H1 (cell line): ENCODE results near the gene ZDHHC16. TPM values are rescaled to one million over a fixed set of nuclear protein-coding genes. Genes with fewer than 3 reads are reported as not detected.

Experiments
- CTCF ChIA-PET: fragments of 300-600 bp; sonication (Branson Sonifier 250); formaldehyde crosslinking; loops from one replicate; lab custom pipeline; 2021; ENCODE audit not compliant: partially characterized antibody; lab: Charles Lee
- POLR2A ChIA-PET: fragments of 300-600 bp; sonication (Branson Sonifier 250); formaldehyde crosslinking; loops from one replicate; lab custom pipeline; 2021; ENCODE audit warnings: inconsistent platforms; ENCODE audit not compliant: partially characterized antibody; lab: Charles Lee
- DNase-seq, 2 experiments: peaks; one replicate each; pipeline versions ENCODE4 v3.0.0 to v3.0.0-alpha.2; 2010 to 2022; ENCODE audit warnings: low spot score in 2 of 2, low read depth in 1 of 2, mixed read lengths in 1 of 2
- FAIRE-seq: peaks from 2 replicates; lab custom pipeline; 2011; peaks lifted over from hg19 to GRCh38; lab: Jason Lieb, UNC
- H2AFZ ChIP-seq: 2 replicates; pipeline ENCODE4 v1.8.1; 2012; ENCODE audit warnings: low read length, inconsistent platforms
- H2AK5ac ChIP-seq: 2 replicates; pipeline ENCODE4 v1.6.1; 2013; ENCODE audit warnings: low read depth, low read length
- H2BK120ac ChIP-seq: replicated peaks from 2 replicates; pipeline ENCODE3; 2013; ENCODE audit warnings: low read depth, low read length, inconsistent platforms
- H2BK12ac ChIP-seq: 2 replicates; pipeline ENCODE4 v1.6.1; 2013; ENCODE audit warnings: low read depth, low read length
- H2BK15ac ChIP-seq: 2 replicates; pipeline ENCODE4 v1.6.1; 2013; ENCODE audit warnings: low read length
- H2BK20ac ChIP-seq: 2 replicates; pipeline ENCODE4 v1.6.1; 2013; ENCODE audit warnings: low read length
- H2BK5ac ChIP-seq: 2 replicates; pipeline ENCODE4 v1.6.1; 2013; ENCODE audit warnings: low read depth, low read length
- H3K14ac ChIP-seq: 2 replicates; pipeline ENCODE4 v1.6.1; 2013; ENCODE audit warnings: inconsistent platforms; ENCODE audit not compliant: insufficient read length
- H3K18ac ChIP-seq: 2 replicates; pipeline ENCODE4 v1.6.1; 2013; ENCODE audit warnings: low read length; ENCODE audit errors: extremely low read depth
- H3K23ac ChIP-seq: 2 replicates; pipeline ENCODE4 v1.6.1; 2013; ENCODE audit warnings: inconsistent platforms; ENCODE audit not compliant: insufficient read length
- H3K23me2 ChIP-seq: 2 replicates; pipeline ENCODE4 v1.6.1; 2013; ENCODE audit warnings: low read depth, low read length
- H3K27ac ChIP-seq: 2 replicates; pipeline ENCODE4 v1.6.1; 2011; ENCODE audit warnings: low read depth, low read length, inconsistent platforms
- H3K27me3 ChIP-seq, 4 experiments: replicated peaks in 1 of 4; 1 replicate in 1 of 4; 2 replicates in 3 of 4; pipeline versions ENCODE4 v1.6.1 to v1.8.1; 2011 to 2013; ENCODE audit warnings: low read length in 3 of 4, mild to moderate bottlenecking in 3 of 4, inconsistent platforms in 2 of 4, mixed read lengths in 2 of 4, moderate library complexity in 1 of 4; ENCODE audit not compliant: control insufficient read depth in 3 of 4, insufficient read depth in 3 of 4; ENCODE audit errors: extremely low read depth in 1 of 4
- H3K36me3 ChIP-seq, 4 experiments: 2 replicates each; pipeline versions ENCODE4 v1.6.1 to v1.8.1; 2011 to 2013; ENCODE audit warnings: mild to moderate bottlenecking in 4 of 4, low read length in 3 of 4, moderate library complexity in 2 of 4, control low read depth in 1 of 4, inconsistent platforms in 1 of 4; ENCODE audit not compliant: insufficient read depth in 4 of 4, control insufficient read depth in 2 of 4
- H3K4ac ChIP-seq: replicated peaks from 2 replicates; pipeline ENCODE3; 2013; ENCODE audit warnings: low read length, low read depth, mixed read lengths, inconsistent platforms; ENCODE audit not compliant: insufficient read length
- H3K4me1 ChIP-seq, 4 experiments: replicated peaks in 1 of 4; 1 replicate in 1 of 4; 2 replicates in 3 of 4; pipeline versions ENCODE4 v1.6.1 to v1.8.1; 2011 to 2013; ENCODE audit warnings: low read length in 3 of 4, inconsistent platforms in 2 of 4, mixed read lengths in 1 of 4; ENCODE audit not compliant: insufficient read depth in 4 of 4, control insufficient read depth in 3 of 4
- H3K4me2 ChIP-seq, 2 experiments: 2 replicates each; pipeline versions ENCODE4 v1.6.1 to v1.8.1; 2011 to 2013; ENCODE audit warnings: low read depth in 2 of 2, low read length in 2 of 2, control low read depth in 1 of 2, inconsistent platforms in 1 of 2, mild to moderate bottlenecking in 1 of 2; ENCODE audit not compliant: insufficient read depth in 1 of 2
- H3K4me3 ChIP-seq, 4 experiments: fragments of 200-600, 300-600 bp in 1 of 4; sonication (generic), shearing (Covaris generic), sonication (Bioruptor Twin) in 1 of 4; 2 replicates each; pipeline versions ENCODE4 v1.5.1 to v1.8.1; 2011 to 2016; ENCODE audit warnings: low read length in 4 of 4, low read depth in 3 of 4, control low read depth in 2 of 4, inconsistent platforms in 2 of 4, mild to moderate bottlenecking in 2 of 4, mixed read lengths in 1 of 4, moderate library complexity in 1 of 4; ENCODE audit not compliant: insufficient read depth in 2 of 4; ENCODE audit errors: extremely low read depth in 1 of 4
- H3K56ac ChIP-seq: replicated peaks from 2 replicates; pipeline ENCODE3; 2013; ENCODE audit warnings: low read depth, mild to moderate bottlenecking, mixed read lengths, low read length, inconsistent platforms; ENCODE audit not compliant: insufficient read length
- H3K79me1 ChIP-seq: 2 replicates; pipeline ENCODE4 v1.6.1; 2013; ENCODE audit warnings: low read depth, low read length, control low read depth
- H3K79me2 ChIP-seq, 2 experiments: 2 replicates each; pipeline versions ENCODE4 v1.6.1 to v1.8.1; 2012 to 2013; ENCODE audit warnings: low read length in 2 of 2, mild to moderate bottlenecking in 2 of 2, inconsistent platforms in 1 of 2; ENCODE audit not compliant: insufficient read depth in 2 of 2, control insufficient read depth in 1 of 2
- H3K9ac ChIP-seq, 4 experiments: replicated peaks in 1 of 4; 1 replicate in 1 of 4; 2 replicates in 3 of 4; pipeline versions ENCODE4 v1.6.1 to v1.8.1; 2011 to 2013; ENCODE audit warnings: low read depth in 3 of 4, low read length in 3 of 4, control low read depth in 2 of 4, mild to moderate bottlenecking in 2 of 4, moderate library complexity in 2 of 4, inconsistent platforms in 1 of 4; ENCODE audit errors: extremely low read depth in 1 of 4
- H3K9me3 ChIP-seq, 2 experiments: 2 replicates each; pipeline versions ENCODE4 v1.6.1 to v1.8.1; 2012 to 2013; ENCODE audit warnings: mild to moderate bottlenecking in 2 of 2, moderate library complexity in 2 of 2, control low read depth in 1 of 2, inconsistent platforms in 1 of 2, low read depth in 1 of 2, low read length in 1 of 2, mixed read lengths in 1 of 2; ENCODE audit not compliant: insufficient read depth in 2 of 2
- H4K20me1 ChIP-seq, 2 experiments: replicated peaks in 1 of 2; 2 replicates each; pipeline versions ENCODE3 to v1.8.1; 2011 to 2013; ENCODE audit warnings: inconsistent platforms in 2 of 2, low read length in 2 of 2, mild to moderate bottlenecking in 1 of 2; ENCODE audit not compliant: insufficient read depth in 2 of 2, control insufficient read depth in 1 of 2
- H4K5ac ChIP-seq: 2 replicates; pipeline ENCODE4 v1.6.1; 2013; ENCODE audit warnings: low read length, low read depth, mixed read lengths, inconsistent platforms; ENCODE audit not compliant: insufficient read length
- H4K8ac ChIP-seq: 2 replicates; pipeline ENCODE4 v1.8.0; 2013; ENCODE audit warnings: mild to moderate bottlenecking, moderate library complexity, low read length, inconsistent platforms; ENCODE audit not compliant: insufficient read depth; ENCODE audit errors: extremely low read depth
- H4K91ac ChIP-seq: replicated peaks from 2 replicates; pipeline ENCODE3; 2013; ENCODE audit warnings: low read length, mixed read lengths, inconsistent platforms; ENCODE audit not compliant: insufficient read length
- CHD2 ChIP-seq: IDR thresholded peaks from 2 replicates; pipeline ENCODE4 v1.6.1; 2012; ENCODE audit warnings: low read length, improper control_type of control experiment
- FOSL1 ChIP-seq: IDR thresholded peaks from 2 replicates; pipeline ENCODE4 v1.6.1; 2011; ENCODE audit warnings: mild to moderate bottlenecking, low read depth, low read length, moderate library complexity; ENCODE audit not compliant: insufficient read depth
- JUN ChIP-seq: IDR thresholded peaks from 2 replicates; pipeline ENCODE4 v1.6.1; 2011; ENCODE audit warnings: low read depth, mild to moderate bottlenecking, improper control_type of control experiment, low read length
- POU5F1 ChIP-seq: IDR thresholded peaks from 2 replicates; pipeline ENCODE4 v1.6.1; 2011; ENCODE audit warnings: low read depth, mild to moderate bottlenecking, low read length, moderate library complexity
- SAP30 ChIP-seq: fragments of 300-600 bp; sonication (generic); IDR thresholded peaks from 2 replicates; pipeline ENCODE4 v1.7.1; 2012; ENCODE audit warnings: low read length, moderate library complexity, mild to moderate bottlenecking, inconsistent platforms; ENCODE audit not compliant: insufficient read depth, insufficient replicate concordance
- SP1 ChIP-seq: IDR thresholded peaks from 2 replicates; pipeline ENCODE4 v1.6.1; 2011; ENCODE audit warnings: low read depth, low read length
- TAF1 ChIP-seq: IDR thresholded peaks from 2 replicates; pipeline ENCODE4 v1.6.1; 2011; ENCODE audit warnings: mild to moderate bottlenecking, low read depth, low read length
- WGBS, 2 experiments: shearing (Covaris generic) in 1 of 2; methylation state at CpG; one replicate each; pipeline versions ENCODE4 v1.1.6 to v1.1.7; 2013 to 2015; ENCODE audit warnings: low lambda C conversion rate in 2 of 2, mixed read lengths in 2 of 2, inconsistent platforms in 1 of 2, low coverage in 1 of 2, missing lambda C conversion rate in 1 of 2; ENCODE audit not compliant: insufficient replicate concordance in 2 of 2, insufficient coverage in 1 of 2, insufficient read length in 1 of 2; ENCODE audit errors: extremely low coverage in 1 of 2, missing lambda C conversion rate in 1 of 2; 5-methylcytosine and 5-hydroxymethylcytosine counted together
- polyA plus RNA-seq, 7 experiments: library from polyadenylated mRNA; depleted of rRNA in 3 of 7; stranded (reverse) in 5 of 7; unstranded in 2 of 7; fragments of >200 nt in 5 of 7; fragments of 200-250 nt in 2 of 7; gene quantifications; 1 replicate in 5 of 7; 2 replicates in 1 of 7; 4 replicates in 1 of 7; pipeline versions ENCODE4 v1.2.1 to v1.2.3, GENCODE V29; 2011 to 2013; ENCODE audit warnings: missing spikeins in 2 of 7, mixed read lengths in 2 of 7
- total RNA-seq: library from RNA; stranded (reverse); fragmentation: NEBNext Ultra II Directional; extraction: Animal tissue kit (Norgen Biotek cat#: 25700); gene quantifications from 2 replicates; pipeline ENCODE4 v1.2.1, GENCODE V29; 2021

ZDHHC16 gene
- total and polyA plus RNA-seq, 2 of the 8 experiments (the other 6 are each of a cell fraction or from before 2014, with no cell fraction given), result 45.9 to 108 TPM

- Histone ChIP-seq H2BK15ac (no peak overlapping the region), H2BK5ac (no peak overlapping the region), H2AK5ac (no peak overlapping the region), H4K20me1 (peaks cover 0 to 6% of the 10 kb centered on the region in 2 experiments), H4K8ac (no peak overlapping the region), H4K5ac (no peak overlapping the region), H3K9ac (no peak overlapping the region), H4K91ac (no peak overlapping the region), H3K79me1 (no peaks in the 10 kb centered on the region; the same call in 1 of the 2 replicates), H3K23me2 (no peaks in the 10 kb centered on the region), H3K18ac (no peak overlapping the region), H3K4ac (no peak overlapping the region), H3K4me2 (no peak overlapping the region), H3K56ac (no peak overlapping the region), H3K27me3 (no peaks in the 10 kb centered on the region), H3K23ac (no peak overlapping the region), H2BK12ac (no peak overlapping the region), H3K9me3 (peaks cover 0 to 2% of the 10 kb centered on the region in 2 experiments; a peak in 1 of 4 replicates), H3K27ac (no peak overlapping the region), H3K4me3 (no peak overlapping the region), H3K79me2 (no peaks in the 10 kb centered on the region), H2BK20ac (no peak overlapping the region), H3K14ac (no peak overlapping the region)
- no peak for FAIRE-seq
- WGBS, 2 experiments, result 87% methylated on average over 7 of the region's 7 CpGs; no CpG with 5 or more reads in 1 of the 2 experiments
- CTCF ChIA-PET, result interaction anchor here (1.1 to 2.5 kb wide), 4 partner anchors 24 to 112 kb away, joined by 4 to 19 read pairs (median 4); no protein-coding TSS in a partner anchor
- POLR2A ChIA-PET, result interaction anchor here (0.6 to 12.5 kb wide), 7 partner anchors 7 to 93 kb away, joined by 3 to 105 read pairs (median 5); no protein-coding TSS in a partner anchor
- no peak for TF ChIP-seq SP1
- no peak for TF ChIP-seq SAP30
- TF ChIP-seq POU5F1, result no peak
- TF ChIP-seq FOSL1, result no peak
- TF ChIP-seq JUN, result no peak
- TF ChIP-seq CHD2, result no peak
- TF ChIP-seq TAF1, result no peak
- TF ChIP-seq, all 59 proteins: peak for 0
- Histone ChIP-seq H2AFZ (no peak overlapping the region), H3K4me1 (no peaks in the 10 kb centered on the region), H3K36me3 (peaks cover 40 to 91% (median 77%) of the 10 kb centered on the region in 4 experiments), H2BK120ac (no peak overlapping the region)
- DNase-seq, result no peak
Measured at GRCh38 chr10:97459933-97460332, 14.0 kb downstream of the ZDHHC16 start.
